NCI-H2029 (cell line): ENCODE measurements around the gene MAP3K12.
"Not testable (repeated sequence)": the region's sequence is repeated elsewhere in the genome, so short reads cannot be mapped to it uniquely, and the experiment has no call there.

Experiments
- DNase-seq: peaks from one replicate; lab custom pipeline; 2025; lab: John Stamatoyannopoulos, UW

The MAP3K12 gene

GRCh38 chr12:53499266-53500141 is at the start of gene MAP3K12:
Gene MAP3K12, minus strand, starts transcription at chr12:53499458. Its CDS starts 12,067 bp downstream, at chr12:53487391.
- DNase-seq, result no peak

GRCh38 chr12:53548354-53548753 is 49.1 kb upstream of the MAP3K12 start:
- DNase-seq, result not testable (repeated sequence)

- peak; percentile 35 for DNase-seq
Observed at GRCh38 chr12:53543539-53543938, 44.3 kb upstream of the MAP3K12 start.

GRCh38 chr12:53539526-53539925 is 40.3 kb upstream of the MAP3K12 start:
- DNase-seq, result no peak

GRCh38 chr12:53538209-53538689 is 39.0 kb upstream of the MAP3K12 start:
- peak; percentile 90 for DNase-seq

- DNase-seq, result no peak
Observed at GRCh38 chr12:53536962-53537361, 37.7 kb upstream of the MAP3K12 start.

- DNase-seq, result no peak
Observed at GRCh38 chr12:53533471-53533870, 34.2 kb upstream of the MAP3K12 start.

- DNase-seq, result no peak
Observed at GRCh38 chr12:53532524-53533445, 33.5 kb upstream of the MAP3K12 start.

- no peak for DNase-seq
Observed at GRCh38 chr12:53532021-53532420, 32.8 kb upstream of the MAP3K12 start.

GRCh38 chr12:53530920-53531319 is 31.7 kb upstream of the MAP3K12 start:
- DNase-seq, result no peak

- no peak for DNase-seq
Observed at GRCh38 chr12:53530061-53530460, 30.8 kb upstream of the MAP3K12 start.

GRCh38 chr12:53524476-53524875 is 25.2 kb upstream of the MAP3K12 start:
- DNase-seq, result no peak

- DNase-seq, result no peak
Observed at GRCh38 chr12:53523131-53523530, 23.9 kb upstream of the MAP3K12 start.

- no peak for DNase-seq
Observed at GRCh38 chr12:53518381-53518780, 19.1 kb upstream of the MAP3K12 start.

GRCh38 chr12:53516758-53517455 is 17.6 kb upstream of the MAP3K12 start:
- no peak for DNase-seq

- no peak for DNase-seq
Observed at GRCh38 chr12:53515291-53515680, 16.0 kb upstream of the MAP3K12 start.

- no peak for DNase-seq
Observed at GRCh38 chr12:53514628-53515290, 15.5 kb upstream of the MAP3K12 start.

GRCh38 chr12:53513712-53514410 is 14.6 kb upstream of the MAP3K12 start:
- no peak for DNase-seq

GRCh38 chr12:53510181-53510812 is 11.0 kb upstream of the MAP3K12 start:
- peak; percentile 47 for DNase-seq

- peak; percentile 58 for DNase-seq
Observed at GRCh38 chr12:53508534-53509170, 9.4 kb upstream of the MAP3K12 start.
